ENCODE data around the gene CTBP2. TPM values are rescaled to one million over a fixed set of nuclear protein-coding genes. Genes with fewer than 3 reads are reported as not detected.

The CTBP2 gene
- total and polyA plus RNA-seq, 10 of the 15 experiments (the other 5 are each of a cell fraction or from before 2014, with no cell fraction given) = 0.02 to 0.72 (median 0.06) TPM; not detected in 2

- H3K27me3 ChIP-seq (replicated peaks in 1 of 2; ENCODE audit: control insufficient read depth in 2 of 2, insufficient read depth in 2 of 2, low read length in 1 of 2) = peaks cover 2 to 4% of the 10 kb centered on the region in 2 experiments; a peak in 2 of 4 replicates
- SMC1A ChIA-PET (ENCODE audit: uncharacterized antibody, unreplicated experiment) = no interaction called here
- BruUV-seq (replicated peaks) = no TSS peak
- TF ChIP-seq TCF3 (IDR thresholded peaks at IDR 0.05; ENCODE audit: borderline replicate concordance, insufficient read depth, low read depth, low read length) (no peak), HDGF (IDR thresholded peaks at IDR 0.05) (no peak), GABPA (IDR thresholded peaks at IDR 0.05; ENCODE audit: low read depth) (no peak), PAX8 (IDR thresholded peaks at IDR 0.05) (no peak), ZBTB4 (CRISPR knock-in tag; IDR thresholded peaks at IDR 0.05) (no peak), TARDBP (IDR thresholded peaks at IDR 0.05; ENCODE audit: borderline replicate concordance) (no peak), KDM1A (IDR thresholded peaks at IDR 0.05; ENCODE audit: borderline replicate concordance) (no peak), ZNF24 (IDR thresholded peaks at IDR 0.05) (no peak), KAT2A (conservative IDR thresholded peaks at IDR 0.05; ENCODE audit: control insufficient read depth, low read depth, low read length) (no peak), ZBTB11 (CRISPR knock-in tag; IDR thresholded peaks at IDR 0.05) (no peak), HCFC1 (IDR thresholded peaks at IDR 0.05; ENCODE audit: low read length) (no peak), CHD4 (IDR thresholded peaks at IDR 0.05) (no peak), WRNIP1 (IDR thresholded peaks at IDR 0.05; ENCODE audit: borderline replicate concordance, low read depth, low read length) (no peak), TCF7 (IDR thresholded peaks at IDR 0.05; ENCODE audit: borderline replicate concordance) (no peak)
- TF ChIP-seq, protein P1, sequence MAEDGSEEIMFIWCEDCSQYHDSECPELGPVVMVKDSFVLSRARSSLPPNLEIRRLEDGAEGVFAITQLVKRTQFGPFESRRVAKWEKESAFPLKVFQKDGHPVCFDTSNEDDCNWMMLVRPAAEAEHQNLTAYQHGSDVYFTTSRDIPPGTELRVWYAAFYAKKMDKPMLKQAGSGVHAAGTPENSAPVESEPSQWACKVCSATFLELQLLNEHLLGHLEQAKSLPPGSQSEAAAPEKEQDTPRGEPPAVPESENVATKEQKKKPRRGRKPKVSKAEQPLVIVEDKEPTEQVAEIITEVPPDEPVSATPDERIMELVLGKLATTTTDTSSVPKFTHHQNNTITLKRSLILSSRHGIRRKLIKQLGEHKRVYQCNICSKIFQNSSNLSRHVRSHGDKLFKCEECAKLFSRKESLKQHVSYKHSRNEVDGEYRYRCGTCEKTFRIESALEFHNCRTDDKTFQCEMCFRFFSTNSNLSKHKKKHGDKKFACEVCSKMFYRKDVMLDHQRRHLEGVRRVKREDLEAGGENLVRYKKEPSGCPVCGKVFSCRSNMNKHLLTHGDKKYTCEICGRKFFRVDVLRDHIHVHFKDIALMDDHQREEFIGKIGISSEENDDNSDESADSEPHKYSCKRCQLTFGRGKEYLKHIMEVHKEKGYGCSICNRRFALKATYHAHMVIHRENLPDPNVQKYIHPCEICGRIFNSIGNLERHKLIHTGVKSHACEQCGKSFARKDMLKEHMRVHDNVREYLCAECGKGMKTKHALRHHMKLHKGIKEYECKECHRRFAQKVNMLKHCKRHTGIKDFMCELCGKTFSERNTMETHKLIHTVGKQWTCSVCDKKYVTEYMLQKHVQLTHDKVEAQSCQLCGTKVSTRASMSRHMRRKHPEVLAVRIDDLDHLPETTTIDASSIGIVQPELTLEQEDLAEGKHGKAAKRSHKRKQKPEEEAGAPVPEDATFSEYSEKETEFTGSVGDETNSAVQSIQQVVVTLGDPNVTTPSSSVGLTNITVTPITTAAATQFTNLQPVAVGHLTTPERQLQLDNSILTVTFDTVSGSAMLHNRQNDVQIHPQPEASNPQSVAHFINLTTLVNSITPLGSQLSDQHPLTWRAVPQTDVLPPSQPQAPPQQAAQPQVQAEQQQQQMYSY (CRISPR knock-in tag; IDR thresholded peaks at IDR 0.05) = no peak
- no peaks in the 10 kb centered on the region for H3K9me3 ChIP-seq (replicated peaks; ENCODE audit: control insufficient read depth, insufficient read depth, low read length)
- no peak overlapping the region for H3K4me2 ChIP-seq (ENCODE audit: control insufficient read depth, insufficient read depth)
- no peak overlapping the region for H3K4me3 ChIP-seq
- no peaks in the 10 kb centered on the region for H3K79me2 ChIP-seq (ENCODE audit: control insufficient read depth, insufficient read depth, low read length)
- no peak overlapping the region for H3K27ac ChIP-seq (ENCODE audit: control insufficient read depth, insufficient read depth)
- no peak for DNase-seq (ENCODE audit: low read depth, low spot score)
- H3K36me3 ChIP-seq (ENCODE audit: control insufficient read depth in 2 of 2, insufficient read depth in 2 of 2, low read length in 1 of 2) = no peaks in the 10 kb centered on the region
- H3K4me1 ChIP-seq (ENCODE audit: control insufficient read depth, insufficient read depth, low read length) = no peaks in the 10 kb centered on the region
- in situ Hi-C loops (cut with MboI) = no loop called here
- CTCF ChIA-PET = no interaction called here
- H4K20me1 ChIP-seq (ENCODE audit: control insufficient read depth, insufficient read depth) = no peaks in the 10 kb centered on the region
- no peak for FAIRE-seq
- RAD21 ChIA-PET (ENCODE audit: unreplicated experiment) = no interaction called here
- POLR2A ChIA-PET = interaction anchor here (0.7 kb wide), 1 partner anchor 255 kb away, joined by 4 read pairs; no protein-coding TSS in a partner anchor
- H2AFZ ChIP-seq (ENCODE audit: control insufficient read depth, low read depth, low read length) = no peak overlapping the region
- H3K9ac ChIP-seq (ENCODE audit: control insufficient read depth, insufficient read depth, low read length) = no peak overlapping the region
- no peak for ATAC-seq
- intact Hi-C loops (cut with micrococcal nuclease; ENCODE audit: unreplicated experiment) = no loop called here
- 59% methylated on average over 7 of the region's 7 CpGs for WGBS (ENCODE audit: insufficient coverage, insufficient replicate concordance, low lambda C conversion rate, missing lambda C conversion rate)
Observed at GRCh38 chr10:125029584-125030242, 130.7 kb downstream of the CTBP2 start.

Measured in GM12878 (cell line).